GM12864 (cell line): ENCODE measurements around the gene SUGP1.

ENCODE experiments used
- DNase-seq: peaks from one replicate; pipeline ENCODE4 v3.0.0-alpha.2; 2011; ENCODE audit warnings: low read depth
- H3K4me3 ChIP-seq: 2 replicates; pipeline ENCODE4 v1.5.1; 2011; ENCODE audit warnings: mild to moderate bottlenecking, low read depth, low read length, control low read depth
- TF ChIP-seq, protein P1 (sequence below): IDR thresholded peaks from 2 replicates; pipeline ENCODE4 v1.5.1; 2011; ENCODE audit warnings: low read depth, mild to moderate bottlenecking, moderate library complexity, low read length, control low read depth, inconsistent platforms; ENCODE audit errors: missing control alignments

Gene SUGP1

DNA sequence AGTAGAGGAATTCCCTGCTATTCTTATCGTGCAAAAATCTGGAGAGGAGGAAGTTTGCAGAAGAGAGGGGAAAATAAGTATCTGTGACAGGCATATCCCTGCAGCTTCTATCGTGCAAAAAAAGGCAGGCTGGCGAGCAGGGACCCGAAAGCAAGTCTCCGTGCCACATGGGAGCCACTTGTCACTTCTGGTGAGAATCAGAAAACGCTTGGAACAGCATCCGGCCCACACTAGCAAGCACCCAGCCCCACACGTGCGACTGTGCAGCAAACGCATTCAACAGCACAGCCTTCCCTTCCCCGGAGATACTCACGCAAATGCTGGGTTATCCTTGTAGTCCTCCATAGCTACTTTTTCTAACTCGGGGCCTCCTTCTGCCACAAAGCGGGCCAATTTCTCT is 16.9 kb downstream of the SUGP1 start:
- TF ChIP-seq, protein P1, sequence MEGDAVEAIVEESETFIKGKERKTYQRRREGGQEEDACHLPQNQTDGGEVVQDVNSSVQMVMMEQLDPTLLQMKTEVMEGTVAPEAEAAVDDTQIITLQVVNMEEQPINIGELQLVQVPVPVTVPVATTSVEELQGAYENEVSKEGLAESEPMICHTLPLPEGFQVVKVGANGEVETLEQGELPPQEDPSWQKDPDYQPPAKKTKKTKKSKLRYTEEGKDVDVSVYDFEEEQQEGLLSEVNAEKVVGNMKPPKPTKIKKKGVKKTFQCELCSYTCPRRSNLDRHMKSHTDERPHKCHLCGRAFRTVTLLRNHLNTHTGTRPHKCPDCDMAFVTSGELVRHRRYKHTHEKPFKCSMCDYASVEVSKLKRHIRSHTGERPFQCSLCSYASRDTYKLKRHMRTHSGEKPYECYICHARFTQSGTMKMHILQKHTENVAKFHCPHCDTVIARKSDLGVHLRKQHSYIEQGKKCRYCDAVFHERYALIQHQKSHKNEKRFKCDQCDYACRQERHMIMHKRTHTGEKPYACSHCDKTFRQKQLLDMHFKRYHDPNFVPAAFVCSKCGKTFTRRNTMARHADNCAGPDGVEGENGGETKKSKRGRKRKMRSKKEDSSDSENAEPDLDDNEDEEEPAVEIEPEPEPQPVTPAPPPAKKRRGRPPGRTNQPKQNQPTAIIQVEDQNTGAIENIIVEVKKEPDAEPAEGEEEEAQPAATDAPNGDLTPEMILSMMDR: no peak
- no peak overlapping the region for H3K4me3 ChIP-seq
- no peak for DNase-seq

DNA sequence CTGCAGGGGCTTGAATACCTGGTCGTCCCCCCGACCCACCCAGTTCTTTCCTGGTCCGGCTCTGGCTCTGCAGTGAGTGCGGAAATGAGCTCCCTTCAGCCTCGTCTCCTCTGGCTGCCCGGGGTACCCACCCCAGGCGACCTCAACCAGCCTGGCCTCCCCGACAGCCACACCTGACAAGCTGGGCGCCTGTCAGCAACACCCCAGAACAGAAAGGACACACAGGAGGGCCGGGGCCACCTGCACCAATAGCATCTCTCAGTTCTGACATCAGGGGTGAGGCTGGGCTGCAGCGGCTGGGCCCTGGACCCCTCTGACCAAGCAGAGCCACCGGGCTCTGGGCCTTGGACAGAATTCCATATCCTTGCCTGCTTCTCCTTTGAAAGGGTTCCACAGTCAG is 19.7 kb downstream of the SUGP1 start:
- H3K4me3 ChIP-seq: no peak overlapping the region
- no peak for DNase-seq
- TF ChIP-seq, protein P1: no peak

DNA sequence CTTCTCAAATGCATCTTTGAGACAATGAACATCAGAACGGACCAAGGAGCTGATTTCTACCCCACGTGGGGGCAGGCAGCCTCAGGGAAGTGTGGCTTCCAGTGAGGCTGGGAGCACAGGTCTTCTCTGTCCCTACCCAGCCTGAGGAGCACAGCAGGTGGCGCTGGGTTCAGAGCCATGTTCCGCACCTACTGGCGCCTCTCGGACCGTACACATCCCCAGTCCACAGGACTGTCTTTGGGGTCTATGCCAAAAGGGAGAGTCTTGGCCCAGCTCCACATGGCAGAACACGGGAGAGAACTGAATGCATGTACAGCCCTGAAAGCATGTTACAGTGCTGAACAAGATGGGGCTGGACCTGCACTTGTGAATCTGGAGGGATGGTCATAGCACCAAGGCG is 22.6 kb downstream of the SUGP1 start:
- no peak overlapping the region for H3K4me3 ChIP-seq
- no peak for DNase-seq
- TF ChIP-seq, protein P1: no peak

DNA sequence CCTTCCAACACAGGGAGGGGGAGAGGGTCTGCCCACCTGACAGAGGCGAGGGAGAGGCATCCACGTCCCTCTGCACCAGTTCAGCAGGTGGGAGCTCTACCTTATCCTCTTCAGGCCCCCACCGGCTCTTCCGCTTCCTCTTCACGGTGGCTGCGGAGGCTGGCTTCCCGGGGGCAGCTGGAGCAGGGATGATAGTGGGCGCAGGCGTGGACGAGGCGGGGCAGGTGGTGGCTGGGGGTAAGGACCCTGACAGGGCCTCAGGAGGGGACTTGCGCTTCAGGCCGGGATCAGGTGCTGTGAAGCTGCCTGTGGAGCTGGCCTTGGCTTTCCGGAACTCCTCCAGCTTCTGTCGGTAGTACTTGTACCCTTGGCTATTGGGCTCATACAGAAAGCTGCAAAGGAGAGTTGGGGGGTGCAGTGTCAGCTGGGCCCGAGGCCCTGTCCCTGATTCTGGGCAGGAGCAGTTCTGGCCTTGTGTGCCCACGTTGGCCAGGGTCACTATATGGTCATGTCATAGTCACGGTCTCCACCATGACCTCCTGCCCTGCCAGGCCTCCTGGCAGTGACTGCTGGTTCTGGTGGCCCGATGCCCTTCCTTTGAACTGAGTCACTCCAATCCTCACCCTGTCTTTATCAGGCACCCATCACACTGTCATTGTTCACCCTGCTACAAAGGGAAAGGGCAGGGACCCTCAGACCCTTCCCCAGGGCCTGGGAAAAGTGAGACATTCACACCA is 23.2 kb downstream of the SUGP1 start:
- no peak for DNase-seq
- TF ChIP-seq, protein P1: no peak
- no peak overlapping the region for H3K4me3 ChIP-seq

DNA sequence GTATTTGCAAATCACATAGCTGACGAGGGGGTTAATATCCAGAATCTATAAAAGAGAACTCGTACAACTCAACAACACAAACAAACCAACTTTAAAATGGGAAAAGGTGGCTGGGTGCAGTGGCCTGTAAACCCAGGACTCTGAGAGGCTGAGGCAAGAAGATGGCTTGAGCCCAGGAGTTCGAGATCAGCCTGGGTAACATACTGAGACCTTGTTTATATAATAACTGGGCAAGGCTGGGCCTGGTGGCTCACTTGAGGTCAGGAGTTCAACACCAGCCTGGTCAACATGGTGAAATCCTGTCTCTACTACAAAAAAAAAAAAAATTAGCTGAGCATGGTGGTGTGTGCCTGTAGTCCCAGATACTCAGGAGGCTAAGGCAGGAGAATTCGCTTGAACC is 25.4 kb downstream of the SUGP1 start:
- H3K4me3 ChIP-seq: no peak overlapping the region
- TF ChIP-seq, protein P1: no peak
- no peak for DNase-seq

DNA sequence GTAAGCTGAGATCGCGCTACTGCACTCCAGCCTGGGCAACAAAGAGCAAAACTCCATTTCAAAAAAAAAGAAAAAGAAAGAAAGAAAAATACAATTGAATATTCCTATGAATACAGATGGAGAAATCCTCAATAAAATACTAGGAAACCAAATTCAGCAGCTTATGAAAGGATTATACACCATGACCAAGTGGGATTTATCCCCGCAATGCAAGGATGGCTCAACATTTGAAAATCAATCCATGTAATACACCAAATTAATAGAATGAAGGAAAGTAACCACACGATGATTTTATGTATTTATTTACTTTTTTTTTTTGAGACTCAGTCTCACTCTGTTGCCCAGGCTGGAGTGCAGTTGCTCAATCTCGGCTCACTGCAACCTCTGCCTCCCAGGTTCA is 27.7 kb downstream of the SUGP1 start:
- no peak overlapping the region for H3K4me3 ChIP-seq
- no peak for DNase-seq
- TF ChIP-seq, protein P1: no peak

DNA sequence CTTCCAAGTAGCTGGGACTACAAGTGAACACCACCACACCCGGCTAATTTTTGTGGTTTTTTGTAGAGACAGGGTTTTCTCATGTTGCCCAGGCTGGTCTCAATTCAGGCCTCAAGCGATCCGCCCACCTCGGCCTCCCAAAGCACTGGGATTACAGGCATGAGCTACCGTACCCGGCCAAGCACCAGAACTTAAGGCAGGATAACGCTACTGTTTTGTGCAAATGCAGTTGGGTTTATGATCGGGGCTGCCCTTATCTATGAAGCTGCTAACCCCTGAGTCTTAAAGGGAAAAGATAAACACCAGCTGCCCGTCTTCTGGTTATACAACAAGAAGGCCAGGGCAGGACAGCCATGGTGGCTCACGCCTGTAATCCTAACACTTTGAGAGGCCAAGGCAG is 34.6 kb downstream of the SUGP1 start:
- TF ChIP-seq, protein P1: no peak
- DNase-seq: no peak
- no peak overlapping the region for H3K4me3 ChIP-seq
